Activated CD4-positive, alpha-beta T cell treated with anti-CD3 and anti-CD28 coated beads for 48 hours (primary cell): ENCODE measurements around the gene SPCS2.

ENCODE experiments used
- DNase-seq: peaks from one replicate; pipeline ENCODE4 v3.0.0-alpha.2; 2020

Gene SPCS2

GRCh38 chr11:74948898-74949752 lies at the start of gene SPCS2, which contains the start of gene XRRA1:
SPCS2 (plus strand) TSS chr11:74949266; CDS start chr11:74949286, 20 bp downstream.
XRRA1 (minus strand) TSS chr11:74949091; CDS start chr11:74940878, 8,213 bp downstream.
- DNase-seq = peak; percentile 99

GRCh38 chr11:74902342-74902741 lies 46.7 kb upstream of the SPCS2 start:
- no peak for DNase-seq

- DNase-seq = no peak
These were observed 43.7 kb upstream of the SPCS2 start for GRCh38 chr11:74905326-74905725.

- DNase-seq = no peak
These were observed 39.7 kb upstream of the SPCS2 start for GRCh38 chr11:74909385-74909784.

- DNase-seq = no peak
These were observed 39.3 kb upstream of the SPCS2 start for GRCh38 chr11:74909812-74910211.

GRCh38 chr11:74923125-74923524 lies 25.9 kb upstream of the SPCS2 start:
- no peak for DNase-seq

GRCh38 chr11:74925281-74925680 lies 23.8 kb upstream of the SPCS2 start:
- DNase-seq = no peak

GRCh38 chr11:74926304-74927030 lies 22.6 kb upstream of the SPCS2 start:
- DNase-seq = peak; percentile 58

GRCh38 chr11:74927496-74927895 lies 21.6 kb upstream of the SPCS2 start:
- DNase-seq = no peak

GRCh38 chr11:74929431-74930363 lies 19.4 kb upstream of the SPCS2 start:
- DNase-seq = peak; percentile 73

- no peak for DNase-seq
These were observed 16.9 kb upstream of the SPCS2 start for GRCh38 chr11:74932169-74932568.

- no peak for DNase-seq
These were observed 16.3 kb upstream of the SPCS2 start for GRCh38 chr11:74932797-74933196.

GRCh38 chr11:74933765-74934164 lies 15.3 kb upstream of the SPCS2 start:
- no peak for DNase-seq

GRCh38 chr11:74935285-74935684 lies 13.8 kb upstream of the SPCS2 start:
- DNase-seq = no peak

GRCh38 chr11:74936087-74936486 lies 13.0 kb upstream of the SPCS2 start:
- no peak for DNase-seq

- no peak for DNase-seq
These were observed 12.1 kb upstream of the SPCS2 start for GRCh38 chr11:74936976-74937375.

- DNase-seq = no peak
These were observed 11.2 kb upstream of the SPCS2 start for GRCh38 chr11:74937696-74938475.

- DNase-seq = no peak
These were observed 7.6 kb upstream of the SPCS2 start for GRCh38 chr11:74941492-74941891.

- no peak for DNase-seq
These were observed 6.8 kb upstream of the SPCS2 start for GRCh38 chr11:74942073-74942759.

GRCh38 chr11:74948546-74948897 lies 544 bp upstream of the SPCS2 start:
- DNase-seq = no peak

GRCh38 chr11:74949753-74950137 lies 679 bp downstream of the SPCS2 start:
- no peak for DNase-seq
